Fibroblast of lung (primary cell): Measurements from ENCODE around the gene TEKT3. TPM values are rescaled to one million over a fixed set of nuclear protein-coding genes. Genes with fewer than 3 reads are reported as not detected.

ENCODE experiments used
- DNase-seq, 2 donors: peaks; one replicate each; pipeline versions ENCODE4 v3.0.0 to v3.0.0-alpha.2; 2010; ENCODE audit warnings: low read depth in 2 of 2
- H2AFZ ChIP-seq: 2 replicates; pipeline ENCODE4 v1.5.1; 2012; ENCODE audit warnings: low read length, control low read depth, inconsistent platforms
- H3K27ac ChIP-seq: 2 replicates; pipeline ENCODE4 v1.5.1; 2011; ENCODE audit warnings: low read length, control low read depth; ENCODE audit not compliant: insufficient read depth
- H3K27me3 ChIP-seq: 2 replicates; pipeline ENCODE4 v1.5.1; 2011; ENCODE audit warnings: mild to moderate bottlenecking, low read length; ENCODE audit not compliant: control insufficient read depth, insufficient read depth
- H3K36me3 ChIP-seq: 2 replicates; pipeline ENCODE4 v1.5.1; 2011; ENCODE audit warnings: low read length; ENCODE audit not compliant: control insufficient read depth, insufficient read depth
- H3K4me1 ChIP-seq: 2 replicates; pipeline ENCODE4 v1.5.1; 2011; ENCODE audit warnings: low read length; ENCODE audit not compliant: control insufficient read depth, insufficient read depth; ENCODE audit errors: extremely low read depth
- H3K4me2 ChIP-seq: 2 replicates; pipeline ENCODE4 v1.5.1; 2011; ENCODE audit warnings: low read length, control low read depth; ENCODE audit not compliant: insufficient read depth; ENCODE audit errors: extremely low read depth
- H3K4me3 ChIP-seq, 4 experiments: fragments of 200-600 bp in 1 of 4; sonication (generic) in 1 of 4; replicated peaks in 1 of 4; 2 replicates each; pipeline ENCODE4 v1.5.1; 2011 to 2016; ENCODE audit warnings: low read length in 4 of 4, low read depth in 3 of 4, mild to moderate bottlenecking in 3 of 4, control low read depth in 2 of 4, inconsistent platforms in 1 of 4, mixed read lengths in 1 of 4; ENCODE audit not compliant: insufficient read depth in 1 of 4; ENCODE audit errors: control extremely low read depth in 1 of 4
- H3K79me2 ChIP-seq: 2 replicates; pipeline ENCODE4 v1.5.1; 2012; ENCODE audit warnings: mild to moderate bottlenecking, low read length, inconsistent platforms; ENCODE audit not compliant: control insufficient read depth, insufficient read depth
- H3K9ac ChIP-seq: 2 replicates; pipeline ENCODE4 v1.5.1; 2011; ENCODE audit warnings: mild to moderate bottlenecking, low read length, control low read depth; ENCODE audit not compliant: insufficient read depth
- H3K9me3 ChIP-seq: 2 replicates; pipeline ENCODE4 v1.5.1; 2012; ENCODE audit warnings: low read depth, low read length; ENCODE audit not compliant: control insufficient read depth, insufficient read depth
- H4K20me1 ChIP-seq: 2 replicates; pipeline ENCODE4 v1.5.1; 2011; ENCODE audit warnings: low read length; ENCODE audit not compliant: control insufficient read depth, insufficient read depth; ENCODE audit errors: extremely low read depth
- EZH2 ChIP-seq: IDR thresholded peaks from 2 replicates; pipeline ENCODE4 v1.5.1; 2012; ENCODE audit warnings: low read length, control low read depth, mild to moderate bottlenecking; ENCODE audit errors: missing control alignments
- polyA plus RNA-seq, 2 donors: library from polyadenylated mRNA; depleted of rRNA in 1 of 2; stranded (reverse) in 1 of 2; unstranded in 1 of 2; fragments of >200 nt; gene quantifications; 2 replicates each; pipeline ENCODE4 v1.2.1, GENCODE V29; 2011 to 2012; ENCODE audit warnings: missing spikeins in 1 of 2
- total RNA-seq: library from RNA; depleted of rRNA; stranded (reverse); fragments of >200 nt; gene quantifications from 2 replicates; pipeline ENCODE4 v1.2.1, GENCODE V29; 2014
- TF ChIP-seq, protein P1 (sequence below), 2 donors: IDR thresholded peaks in 1 of 2; conservative IDR thresholded peaks in 1 of 2; 1 replicate in 1 of 2; 2 replicates in 1 of 2; pipeline ENCODE4 v1.5.1; 2011 to 2012; ENCODE audit warnings: low read length in 2 of 2, control low read depth in 1 of 2, inconsistent platforms in 1 of 2, low read depth in 1 of 2, mild to moderate bottlenecking in 1 of 2

TEKT3 gene
- total and polyA plus RNA-seq, 2 donors (not counting 1 experiment from before 2014, with no cell fraction given), result 0.33 to 0.52 TPM

DNA sequence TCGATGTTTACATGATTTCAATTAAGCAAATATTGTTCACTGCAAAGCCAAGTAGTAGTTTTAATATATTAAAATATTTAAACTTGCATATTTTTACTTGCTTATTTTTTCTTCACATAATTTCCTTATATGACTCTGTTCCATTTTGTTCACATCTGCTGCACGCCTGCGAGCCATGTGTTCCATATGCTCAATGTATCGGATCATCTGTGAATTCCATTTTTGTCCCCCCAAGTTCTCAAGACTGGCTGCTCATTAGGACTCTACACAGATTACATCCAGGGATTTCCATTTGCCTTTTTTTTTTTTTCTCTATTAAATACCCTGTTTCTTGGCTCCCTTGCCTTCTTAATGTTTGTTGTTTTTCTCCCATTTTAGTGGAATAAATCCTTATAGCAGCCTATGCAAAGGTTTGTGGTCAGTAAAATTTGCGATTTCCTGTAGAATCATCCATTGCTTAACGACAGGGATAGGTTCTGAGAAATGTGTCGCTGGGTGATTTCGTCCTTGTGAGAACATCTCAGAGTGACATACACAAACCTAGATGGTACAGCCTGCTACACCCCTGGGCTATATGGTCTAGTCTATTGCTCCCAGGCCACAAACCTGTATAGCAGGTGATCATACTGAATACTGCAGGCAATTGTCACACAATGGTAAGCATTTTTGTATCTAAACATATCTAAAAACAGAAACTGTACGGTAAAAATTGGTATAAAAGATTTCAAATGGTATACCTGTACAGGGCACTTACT is 30.2 kb upstream of the TEKT3 start:
- no peaks in the 10 kb centered on the region for H4K20me1 ChIP-seq
- DNase-seq, result no peak
- H3K4me3 ChIP-seq, result no peak overlapping the region
- no peak for TF ChIP-seq EZH2
- TF ChIP-seq, protein P1, sequence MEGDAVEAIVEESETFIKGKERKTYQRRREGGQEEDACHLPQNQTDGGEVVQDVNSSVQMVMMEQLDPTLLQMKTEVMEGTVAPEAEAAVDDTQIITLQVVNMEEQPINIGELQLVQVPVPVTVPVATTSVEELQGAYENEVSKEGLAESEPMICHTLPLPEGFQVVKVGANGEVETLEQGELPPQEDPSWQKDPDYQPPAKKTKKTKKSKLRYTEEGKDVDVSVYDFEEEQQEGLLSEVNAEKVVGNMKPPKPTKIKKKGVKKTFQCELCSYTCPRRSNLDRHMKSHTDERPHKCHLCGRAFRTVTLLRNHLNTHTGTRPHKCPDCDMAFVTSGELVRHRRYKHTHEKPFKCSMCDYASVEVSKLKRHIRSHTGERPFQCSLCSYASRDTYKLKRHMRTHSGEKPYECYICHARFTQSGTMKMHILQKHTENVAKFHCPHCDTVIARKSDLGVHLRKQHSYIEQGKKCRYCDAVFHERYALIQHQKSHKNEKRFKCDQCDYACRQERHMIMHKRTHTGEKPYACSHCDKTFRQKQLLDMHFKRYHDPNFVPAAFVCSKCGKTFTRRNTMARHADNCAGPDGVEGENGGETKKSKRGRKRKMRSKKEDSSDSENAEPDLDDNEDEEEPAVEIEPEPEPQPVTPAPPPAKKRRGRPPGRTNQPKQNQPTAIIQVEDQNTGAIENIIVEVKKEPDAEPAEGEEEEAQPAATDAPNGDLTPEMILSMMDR (conservative IDR thresholded peaks at IDR 0.05 in 1 of 2, IDR thresholded peaks at IDR 0.05 in 1 of 2; ENCODE audit: low read depth in 1 of 2, low read length in 2 of 2), result no peak
- no peaks in the 10 kb centered on the region for H3K9me3 ChIP-seq
- no peak overlapping the region for H3K9ac ChIP-seq
- no peaks in the 10 kb centered on the region for H3K79me2 ChIP-seq
- H2AFZ ChIP-seq, result no peak overlapping the region
- no peaks in the 10 kb centered on the region for H3K4me1 ChIP-seq
- no peak overlapping the region for H3K27ac ChIP-seq
- no peak overlapping the region for H3K4me2 ChIP-seq
- no peaks in the 10 kb centered on the region for H3K36me3 ChIP-seq
- H3K27me3 ChIP-seq, result no peaks in the 10 kb centered on the region

DNA sequence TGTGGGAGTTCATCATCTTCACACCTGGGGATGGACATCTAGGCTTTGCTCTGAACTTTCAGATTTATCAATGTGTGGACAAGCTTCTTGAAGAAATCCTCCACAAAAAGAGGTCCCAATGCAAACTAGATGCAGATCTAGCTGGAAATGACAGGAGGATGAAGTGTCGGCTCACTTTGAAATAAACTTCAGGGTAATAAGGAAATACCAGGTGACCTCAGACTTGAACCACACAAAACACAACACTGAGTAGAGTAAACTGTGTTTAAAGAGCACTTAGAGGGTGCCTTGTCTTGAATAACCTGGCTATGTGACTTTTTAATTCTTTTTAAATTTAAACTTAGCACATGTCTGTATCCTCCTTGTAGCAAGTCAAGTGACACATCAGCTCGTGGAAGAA is 27.2 kb upstream of the TEKT3 start:
- no peak for TF ChIP-seq EZH2
- TF ChIP-seq, protein P1 (conservative IDR thresholded peaks at IDR 0.05 in 1 of 2, IDR thresholded peaks at IDR 0.05 in 1 of 2; ENCODE audit: low read depth in 1 of 2, low read length in 2 of 2), result no peak
- H2AFZ ChIP-seq, result no peak overlapping the region
- no peaks in the 10 kb centered on the region for H3K79me2 ChIP-seq
- no peak for DNase-seq
- H3K4me2 ChIP-seq, result no peak overlapping the region
- H3K36me3 ChIP-seq, result no peaks in the 10 kb centered on the region
- H3K27me3 ChIP-seq, result no peaks in the 10 kb centered on the region
- H3K9me3 ChIP-seq, result no peaks in the 10 kb centered on the region
- no peaks in the 10 kb centered on the region for H3K4me1 ChIP-seq
- H4K20me1 ChIP-seq, result no peaks in the 10 kb centered on the region
- H3K9ac ChIP-seq, result no peak overlapping the region
- no peak overlapping the region for H3K27ac ChIP-seq
- no peak overlapping the region for H3K4me3 ChIP-seq

DNA sequence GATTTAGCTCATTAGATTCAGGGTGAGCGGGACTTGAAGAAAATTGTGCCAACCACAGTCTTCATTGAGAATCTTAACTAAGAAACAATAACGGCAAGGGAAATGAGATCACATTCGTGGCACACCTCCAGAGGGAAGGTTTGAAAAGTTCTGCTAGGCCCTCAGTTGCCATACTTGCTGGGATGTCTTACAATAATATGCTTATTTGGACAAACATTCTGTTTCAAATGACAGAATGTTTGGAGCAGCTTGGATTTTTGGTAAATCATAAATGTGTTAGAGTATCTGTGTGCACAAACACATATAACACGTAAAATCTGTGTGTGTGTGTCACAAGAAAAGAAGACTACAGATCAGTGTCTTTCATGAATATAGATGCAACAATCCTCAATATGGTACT is 24.6 kb upstream of the TEKT3 start:
- no peak for DNase-seq
- TF ChIP-seq, protein P1 (conservative IDR thresholded peaks at IDR 0.05 in 1 of 2, IDR thresholded peaks at IDR 0.05 in 1 of 2; ENCODE audit: low read depth in 1 of 2, low read length in 2 of 2), result no peak
- no peak for TF ChIP-seq EZH2
- peaks cover 2% of the 10 kb centered on the region for H3K27me3 ChIP-seq
- H2AFZ ChIP-seq, result no peak overlapping the region
- H3K27ac ChIP-seq, result no peak overlapping the region
- H3K36me3 ChIP-seq, result no peaks in the 10 kb centered on the region
- H3K4me3 ChIP-seq, result no peak overlapping the region
- no peaks in the 10 kb centered on the region for H4K20me1 ChIP-seq
- no peak overlapping the region for H3K4me2 ChIP-seq
- no peaks in the 10 kb centered on the region for H3K79me2 ChIP-seq
- H3K9me3 ChIP-seq, result no peaks in the 10 kb centered on the region
- no peaks in the 10 kb centered on the region for H3K4me1 ChIP-seq
- H3K9ac ChIP-seq, result no peak overlapping the region
